ENCODE measurements around the gene ZFP82.

The ZFP82 gene

GRCh38 chr19:36418287-36419001 is at the start of gene ZFP82:
ZFP82 (minus strand) TSS chr19:36418644; CDS start chr19:36409789, 8,855 bp downstream.
- DNase-seq: peak; percentile 93

GRCh38 chr19:36460046-36460445 is 41.6 kb upstream of the ZFP82 start:
- DNase-seq: no peak

- DNase-seq: no peak
These were observed 38.4 kb upstream of the ZFP82 start for GRCh38 chr19:36456831-36457230.

- DNase-seq: no peak
These were observed 30.7 kb upstream of the ZFP82 start for GRCh38 chr19:36449059-36449670.

- no peak for DNase-seq
These were observed 22.9 kb upstream of the ZFP82 start for GRCh38 chr19:36441339-36441738.

GRCh38 chr19:36436531-36436930 is 18.1 kb upstream of the ZFP82 start:
- DNase-seq: no peak

- DNase-seq: no peak
These were observed 5.5 kb upstream of the ZFP82 start for GRCh38 chr19:36423925-36424324.

GRCh38 chr19:36421749-36422481 is 3.5 kb upstream of the ZFP82 start:
- no peak for DNase-seq

GRCh38 chr19:36420961-36421748 is 2.7 kb upstream of the ZFP82 start:
- no peak for DNase-seq

- no peak for DNase-seq
These were observed 625 bp downstream of the ZFP82 start for GRCh38 chr19:36417752-36418286.

- DNase-seq: no peak
These were observed 8.6 kb downstream of the ZFP82 start for GRCh38 chr19:36409841-36410240.

- DNase-seq: no peak
These were observed 10.3 kb downstream of the ZFP82 start for GRCh38 chr19:36408101-36408500.

- no peak for DNase-seq
These were observed 13.9 kb downstream of the ZFP82 start for GRCh38 chr19:36404498-36404897.

GRCh38 chr19:36401475-36401874 is 17.0 kb downstream of the ZFP82 start:
- no peak for DNase-seq

GRCh38 chr19:36398571-36398970 is 19.9 kb downstream of the ZFP82 start:
- no peak for DNase-seq

- no peak for DNase-seq
These were observed 25.3 kb downstream of the ZFP82 start for GRCh38 chr19:36392916-36393673.

GRCh38 chr19:36379510-36379819 is 39.0 kb downstream of the ZFP82 start:
- DNase-seq: no peak

- DNase-seq: peak; percentile 97
These were observed 39.6 kb downstream of the ZFP82 start, which contains the start of gene ZFP14 for GRCh38 chr19:36378625-36379509. ZFP14 (minus strand) TSS chr19:36379201; CDS start chr19:36367892, 11,309 bp downstream.

GRCh38 chr19:36377541-36378178 is 40.8 kb downstream of the ZFP82 start:
- DNase-seq: no peak

GRCh38 chr19:36373638-36374156 is 44.7 kb downstream of the ZFP82 start:
- no peak for DNase-seq
